ENCODE data around the gene SLC43A1.

- TF ChIP-seq CTCF (IDR thresholded peaks at IDR 0.05): no peak
- no peak for TF ChIP-seq POLR2A (IDR thresholded peaks at IDR 0.05)
Observed at GRCh38 chr11:57545883-57546282, 30.4 kb upstream of the SLC43A1 start.
